Activated CD4-positive, alpha-beta T cell treated with anti-CD3 and anti-CD28 coated beads for 36 hours (primary cell): ENCODE measurements around the gene SLC11A1. TPM values are rescaled to one million over a fixed set of nuclear protein-coding genes. Genes with fewer than 3 reads are reported as not detected.
A peak's percentile ranks its signal among the peaks of the same experiment; 100 is the strongest.

ENCODE experiments used
- ATAC-seq: fragments of 200-7000 bp; cut with Tn5 transposase; one replicate; pipeline ENCODE4 v1.10.0; 2021; ENCODE audit warnings: mild to moderate bottlenecking, moderate library complexity
- CTCF ChIA-PET: fragments of 350-600 bp; sonication (Branson Sonifier 250); formaldehyde crosslinking; loops from one replicate; lab custom pipeline; 2021; ENCODE audit warnings: antibody characterized with exemption; lab: Charles Lee
- POLR2A ChIA-PET: fragments of 350-600 bp; sonication (Branson Sonifier 250); formaldehyde crosslinking; loops from one replicate; lab custom pipeline; 2021; ENCODE audit warnings: antibody characterized with exemption, inconsistent platforms; lab: Charles Lee
- DNase-seq: peaks from one replicate; pipeline ENCODE4 v3.0.0-alpha.2; 2020
- H3K27ac Mint-ChIP-seq: one replicate; pipeline ENCODE4 v1.8.0; 2021; ENCODE audit warnings: mixed read lengths
- H3K27me3 Mint-ChIP-seq: one replicate; pipeline ENCODE4 v1.8.0; 2021; ENCODE audit warnings: mixed read lengths
- H3K36me3 Mint-ChIP-seq: one replicate; pipeline ENCODE4 v1.8.0; 2021; ENCODE audit warnings: low read depth, mixed read lengths
- H3K4me1 Mint-ChIP-seq: one replicate; pipeline ENCODE4 v1.8.0; 2021; ENCODE audit warnings: mixed read lengths
- H3K4me3 Mint-ChIP-seq: one replicate; pipeline ENCODE4 v1.8.0; 2021; ENCODE audit warnings: mild to moderate bottlenecking, moderate library complexity, mixed read lengths
- H3K9me3 Mint-ChIP-seq: one replicate; pipeline ENCODE4 v1.8.0; 2021; ENCODE audit warnings: low read depth, mixed read lengths
- intact Hi-C, 2 experiments: fragments of 100-400 bp; cut with DNase I in 1 of 2; cut with micrococcal nuclease in 1 of 2; formaldehyde crosslinking; loops; one replicate each; pipeline versions ENCODE4 v1.14.2 to v1.15.1; 2022 to 2024; cut with DNase I, micrococcal nuclease
- total RNA-seq, 2 experiments: library from RNA; stranded (reverse); gene quantifications; one replicate each; pipeline ENCODE4 v1.2.3, GENCODE V29; 2021

The SLC11A1 gene
- total RNA-seq, 2 experiments from 2014 or later: 0.05 to 0.09 TPM

GRCh38 chr2:218384975-218385374 is 2.9 kb downstream of the SLC11A1 start:
- no peak for ATAC-seq
- no peaks in the 10 kb centered on the region for H3K27me3 Mint-ChIP-seq
- H3K4me3 Mint-ChIP-seq: no peak overlapping the region
- no peak for DNase-seq
- POLR2A ChIA-PET: no interaction called here
- H3K27ac Mint-ChIP-seq: no peak overlapping the region
- CTCF ChIA-PET: interaction anchor here (0.6 to 1.7 kb wide), 6 partner anchors 40 to 156 kb away, joined by 3 to 4 read pairs (median 3); no protein-coding TSS in a partner anchor
- no peaks in the 10 kb centered on the region for H3K36me3 Mint-ChIP-seq
- no peaks in the 10 kb centered on the region for H3K9me3 Mint-ChIP-seq
- peaks cover 4% of the 10 kb centered on the region for H3K4me1 Mint-ChIP-seq
- intact Hi-C loops: no loop called here

DNA sequence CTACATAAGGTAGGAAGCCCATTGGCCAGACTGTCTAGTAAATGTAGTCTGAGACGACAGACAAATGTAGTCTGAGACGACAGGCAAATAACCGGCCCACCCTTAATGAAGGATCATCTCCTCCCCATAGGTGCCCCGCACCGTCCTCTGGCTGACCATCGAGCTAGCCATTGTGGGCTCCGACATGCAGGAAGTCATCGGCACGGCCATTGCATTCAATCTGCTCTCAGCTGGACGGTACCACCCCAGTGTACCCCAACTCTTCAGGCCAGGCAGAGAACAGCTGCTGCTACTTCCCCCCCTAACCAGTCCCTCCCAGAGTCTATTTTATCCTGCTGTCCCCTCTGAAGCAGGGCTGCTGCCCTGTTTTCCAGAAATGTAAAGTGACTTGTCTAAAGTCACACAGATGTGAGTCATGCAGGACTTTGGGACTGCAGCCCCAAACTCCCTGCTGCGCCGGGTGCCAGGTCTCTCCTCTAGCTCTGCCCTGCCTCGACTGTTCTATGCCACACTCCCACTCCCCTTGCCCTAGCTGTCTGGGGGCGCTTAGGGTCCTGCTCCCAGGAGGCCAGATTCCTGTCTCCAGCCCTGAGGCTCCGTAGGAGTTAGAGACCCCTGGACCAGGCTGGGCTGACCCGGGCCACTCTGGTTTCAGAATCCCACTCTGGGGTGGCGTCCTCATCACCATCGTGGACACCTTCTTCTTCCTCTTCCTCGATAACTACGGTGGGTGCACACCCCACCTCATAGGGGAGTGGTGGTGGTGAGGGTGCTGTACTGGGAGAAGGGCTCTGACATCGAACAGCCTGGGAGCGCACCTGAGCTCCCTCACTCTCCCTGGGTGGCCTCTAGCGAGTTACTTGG is 4.7 kb downstream of the SLC11A1 start:
- intact Hi-C loops: no loop called here
- Mint-ChIP-seq H3K27ac (no peak overlapping the region), H3K27me3 (no peaks in the 10 kb centered on the region), H3K36me3 (no peaks in the 10 kb centered on the region), H3K4me1 (peaks cover 4% of the 10 kb centered on the region), H3K9me3 (no peaks in the 10 kb centered on the region), H3K4me3 (no peak overlapping the region)
- DNase-seq (no peak), ATAC-seq (no peak)
- POLR2A ChIA-PET: no interaction called here
- CTCF ChIA-PET: interaction anchor here (0.5 kb wide), 1 partner anchor 38 kb away, joined by 4 read pairs; no protein-coding TSS in a partner anchor

DNA sequence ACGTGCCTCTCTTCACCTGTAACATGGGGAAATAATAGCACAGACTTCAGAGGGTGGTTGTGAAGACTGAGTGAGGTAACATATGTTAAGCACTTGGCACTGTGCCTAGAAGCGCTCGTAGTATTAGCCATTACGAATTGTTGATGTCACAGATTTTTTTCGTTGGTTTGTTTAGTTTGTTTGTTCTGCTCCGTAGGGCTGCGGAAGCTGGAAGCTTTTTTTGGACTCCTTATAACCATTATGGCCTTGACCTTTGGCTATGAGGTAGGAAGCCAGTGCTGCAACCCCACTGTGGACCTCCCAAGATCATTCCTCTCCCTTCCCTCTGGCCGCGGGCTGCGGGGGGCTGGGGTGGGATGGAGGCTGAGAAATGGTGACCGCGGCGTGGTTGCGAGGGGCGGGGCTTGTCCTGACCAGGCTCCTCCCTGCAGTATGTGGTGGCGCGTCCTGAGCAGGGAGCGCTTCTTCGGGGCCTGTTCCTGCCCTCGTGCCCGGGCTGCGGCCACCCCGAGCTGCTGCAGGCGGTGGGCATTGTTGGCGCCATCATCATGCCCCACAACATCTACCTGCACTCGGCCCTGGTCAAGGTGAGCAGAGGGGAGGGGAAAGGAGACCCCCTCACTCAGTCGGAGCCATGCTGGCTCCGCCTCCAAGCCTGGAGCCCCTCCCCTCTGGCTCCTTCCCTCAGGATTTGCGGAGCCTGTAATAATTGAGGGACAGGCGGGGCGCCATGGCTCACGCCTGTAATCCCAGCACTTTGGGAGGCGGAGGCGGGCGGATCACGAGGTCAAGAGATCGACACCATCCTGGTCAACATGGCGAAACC is 5.5 kb downstream of the SLC11A1 start:
- ATAC-seq: peak; percentile 82
- CTCF ChIA-PET: no interaction called here
- Mint-ChIP-seq H3K4me1 (peaks cover 4% of the 10 kb centered on the region), H3K36me3 (no peaks in the 10 kb centered on the region), H3K27ac (peak overlapping the region; percentile 1), H3K27me3 (no peaks in the 10 kb centered on the region), H3K9me3 (no peaks in the 10 kb centered on the region), H3K4me3 (peak overlapping the region; percentile 1)
- POLR2A ChIA-PET: no interaction called here
- DNase-seq: peak; percentile 40
- intact Hi-C loops: no loop called here

- ChIA-PET POLR2A (no interaction called here), CTCF (interaction anchor here (0.7 to 0.8 kb wide), 2 partner anchors 10 to 74 kb away, joined by 3 read pairs; partner anchors contain the start of gene CTDSP1)
- no peak overlapping the region for H3K4me3 Mint-ChIP-seq
- H3K27me3 Mint-ChIP-seq: no peaks in the 10 kb centered on the region
- no peak for ATAC-seq
- DNase-seq: no peak
- peaks cover 8% of the 10 kb centered on the region for H3K4me1 Mint-ChIP-seq
- H3K9me3 Mint-ChIP-seq: no peaks in the 10 kb centered on the region
- no peaks in the 10 kb centered on the region for H3K36me3 Mint-ChIP-seq
- intact Hi-C loops: no loop called here
- H3K27ac Mint-ChIP-seq: no peak overlapping the region
These were observed 7.5 kb downstream of the SLC11A1 start for GRCh38 chr2:218389333-218390150.

- intact Hi-C loops: no loop called here
These were observed 9.1 kb downstream of the SLC11A1 start for GRCh38 chr2:218391202-218391601.

DNA sequence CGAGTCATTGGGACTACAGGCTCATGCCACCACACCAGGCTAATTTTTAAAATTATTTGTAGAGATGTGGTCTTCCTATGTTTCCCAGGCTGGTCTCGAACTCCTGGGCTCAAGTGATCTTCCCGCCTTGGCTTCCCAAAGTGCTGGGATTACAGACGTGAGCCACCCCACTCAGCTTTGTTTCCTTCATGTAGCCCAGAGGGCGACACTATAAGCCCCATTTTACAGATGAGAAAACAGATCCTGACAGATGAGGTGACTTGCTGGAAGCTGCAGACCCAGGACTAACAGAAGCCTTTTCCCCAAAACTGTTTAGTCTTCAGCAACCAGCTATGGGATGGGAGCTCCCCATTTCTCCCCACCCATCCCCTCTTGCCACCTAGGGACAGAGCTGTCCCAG is 10.4 kb downstream of the SLC11A1 start:
- DNase-seq (no peak), ATAC-seq (no peak)
- POLR2A ChIA-PET: no interaction called here
- Mint-ChIP-seq H3K4me3 (no peak overlapping the region), H3K36me3 (no peaks in the 10 kb centered on the region), H3K4me1 (peaks cover 22% of the 10 kb centered on the region), H3K27ac (no peak overlapping the region), H3K9me3 (no peaks in the 10 kb centered on the region), H3K27me3 (peaks cover 3% of the 10 kb centered on the region)
- intact Hi-C loops: no loop called here
- CTCF ChIA-PET: interaction anchor here (0.6 to 1.9 kb wide), 5 partner anchors 23 to 126 kb away, joined by 3 to 5 read pairs (median 3); no protein-coding TSS in a partner anchor

More at GRCh38 chr2:218391202-218391601, 9.1 kb downstream of the SLC11A1 start:
- Mint-ChIP-seq H3K4me1 (peaks cover 15% of the 10 kb centered on the region), H3K27ac (no peak overlapping the region), H3K36me3 (no peaks in the 10 kb centered on the region), H3K9me3 (no peaks in the 10 kb centered on the region), H3K27me3 (no peaks in the 10 kb centered on the region), H3K4me3 (no peak overlapping the region)
- ATAC-seq: no peak
- CTCF ChIA-PET: interaction anchor here (0.6 to 0.7 kb wide), 2 partner anchors 67 to 693 kb away, joined by 3 read pairs; no protein-coding TSS in a partner anchor
- no peak for DNase-seq
- POLR2A ChIA-PET: no interaction called here

- ATAC-seq: no peak
- POLR2A ChIA-PET: no interaction called here
- intact Hi-C loops: no loop called here
- CTCF ChIA-PET: interaction anchor here (0.6 to 4.2 kb wide), 9 partner anchors 23 to 127 kb away, joined by 3 to 20 read pairs (median 4); no protein-coding TSS in a partner anchor
- Mint-ChIP-seq H3K36me3 (no peaks in the 10 kb centered on the region), H3K27me3 (peaks cover 6% of the 10 kb centered on the region), H3K9me3 (no peaks in the 10 kb centered on the region), H3K4me3 (no peak overlapping the region), H3K4me1 (peaks cover 27% of the 10 kb centered on the region), H3K27ac (no peak overlapping the region)
- DNase-seq: no peak
These were observed 10.9 kb downstream of the SLC11A1 start for GRCh38 chr2:218392891-218393462.

DNA sequence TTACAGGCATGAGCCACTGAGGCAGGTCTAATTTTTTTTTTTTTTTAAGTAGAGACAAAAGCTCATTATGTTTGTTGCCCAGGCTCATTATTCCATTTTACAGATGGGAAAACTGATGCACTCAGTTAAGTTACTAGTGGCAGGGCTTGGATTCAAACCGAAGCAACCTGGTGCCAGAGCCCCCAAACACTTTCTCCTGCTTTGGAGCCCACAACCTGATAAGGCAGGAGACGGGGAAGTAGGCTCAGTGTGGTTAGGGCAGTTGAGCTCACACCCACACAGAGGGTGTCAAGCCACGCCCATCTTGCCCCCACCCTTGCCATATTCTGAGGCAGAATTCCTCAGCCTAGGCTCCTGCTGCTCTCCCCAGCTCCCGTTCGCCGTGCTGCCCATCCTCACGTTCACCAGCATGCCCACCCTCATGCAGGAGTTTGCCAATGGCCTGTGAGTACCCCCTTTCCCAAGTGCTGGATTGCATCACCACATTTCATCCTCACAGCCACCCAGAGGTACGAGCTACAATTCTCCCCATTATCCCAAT is 11.7 kb downstream of the SLC11A1 start:
- ChIA-PET CTCF (interaction anchor here (0.6 to 4.2 kb wide), 10 partner anchors 24 to 123 kb away, joined by 3 to 20 read pairs (median 4); partner anchors contain the start of genes CATIP and PNKD), POLR2A (no interaction called here)
- intact Hi-C loops: no loop called here
- Mint-ChIP-seq H3K36me3 (no peaks in the 10 kb centered on the region), H3K4me3 (no peak overlapping the region), H3K27me3 (peaks cover 6% of the 10 kb centered on the region), H3K27ac (no peak overlapping the region), H3K9me3 (no peaks in the 10 kb centered on the region), H3K4me1 (peaks cover 29% of the 10 kb centered on the region)
- ATAC-seq (no peak), DNase-seq (no peak)

- POLR2A ChIA-PET: no interaction called here
- ATAC-seq (no peak), DNase-seq (no peak)
- Mint-ChIP-seq H3K27ac (no peak overlapping the region), H3K36me3 (no peaks in the 10 kb centered on the region), H3K4me3 (no peak overlapping the region), H3K4me1 (peaks cover 29% of the 10 kb centered on the region), H3K9me3 (no peaks in the 10 kb centered on the region), H3K27me3 (peaks cover 6% of the 10 kb centered on the region)
- intact Hi-C loops: loop anchor here (5.0 kb wide), 3 partner anchors 37 to 993 kb away; partner anchors contain the start of genes CATIP (in 1 of the 2), DNPEP (in 1 of the 2) and TMBIM1 (in 1 of the 2)
- CTCF ChIA-PET: interaction anchor here (0.8 to 4.2 kb wide), 7 partner anchors 10 to 123 kb away, joined by 3 to 20 read pairs (median 4); partner anchors contain the start of genes CATIP and PNKD
These were observed 12.4 kb downstream of the SLC11A1 start for GRCh38 chr2:218394298-218395089.
